CD4-positive, alpha-beta T cell treated with Interferon gamma for 1 hour (primary cell): Measurements from ENCODE around the gene MBNL1.
"Not testable (repeated sequence)": the region's sequence is repeated elsewhere in the genome, so short reads cannot be mapped to it uniquely, and the experiment has no call there.

Experiments
- DNase-seq: peaks from one replicate; pipeline ENCODE4 v3.0.0-alpha.2; 2020

MBNL1 gene

GRCh38 chr3:152321955-152322377 is 53.2 kb downstream of the MBNL1 start:
- no peak for DNase-seq

GRCh38 chr3:152322756-152323155 is 54.0 kb downstream of the MBNL1 start:
- no peak for DNase-seq

GRCh38 chr3:152323834-152324233 is 55.1 kb downstream of the MBNL1 start:
- no peak for DNase-seq

- no peak for DNase-seq
Observed at GRCh38 chr3:152325136-152325535, 56.4 kb downstream of the MBNL1 start.

GRCh38 chr3:152327203-152327602 is 58.5 kb downstream of the MBNL1 start:
- no peak for DNase-seq

- DNase-seq: no peak
Observed at GRCh38 chr3:152328841-152329240, 60.1 kb downstream of the MBNL1 start.

- DNase-seq: no peak
Observed at GRCh38 chr3:152330559-152330958, 61.8 kb downstream of the MBNL1 start.

GRCh38 chr3:152331018-152331541 is 62.4 kb downstream of the MBNL1 start:
- no peak for DNase-seq

- no peak for DNase-seq
Observed at GRCh38 chr3:152331998-152332397, 63.3 kb downstream of the MBNL1 start.

GRCh38 chr3:152333928-152334327 is 65.2 kb downstream of the MBNL1 start:
- DNase-seq: no peak

GRCh38 chr3:152334761-152335160 is 66.0 kb downstream of the MBNL1 start:
- no peak for DNase-seq

GRCh38 chr3:152335273-152335672 is 66.5 kb downstream of the MBNL1 start:
- no peak for DNase-seq

- DNase-seq: not testable (repeated sequence)
Observed at GRCh38 chr3:152337337-152337736, 68.6 kb downstream of the MBNL1 start.

GRCh38 chr3:152338159-152338720 is 69.5 kb downstream of the MBNL1 start:
- no peak for DNase-seq

- no peak for DNase-seq
Observed at GRCh38 chr3:152339881-152340505, 71.3 kb downstream of the MBNL1 start.

GRCh38 chr3:152345233-152345632 is 76.5 kb downstream of the MBNL1 start:
- no peak for DNase-seq

GRCh38 chr3:152346058-152346457 is 77.3 kb downstream of the MBNL1 start:
- DNase-seq: no peak

- no peak for DNase-seq
Observed at GRCh38 chr3:152346740-152347139, 78.0 kb downstream of the MBNL1 start.

GRCh38 chr3:152348436-152349177 is 79.9 kb downstream of the MBNL1 start:
- no peak for DNase-seq

GRCh38 chr3:152349392-152349791 is 80.7 kb downstream of the MBNL1 start:
- DNase-seq: no peak

- no peak for DNase-seq
Observed at GRCh38 chr3:152350139-152350538, 81.4 kb downstream of the MBNL1 start.

GRCh38 chr3:152350776-152351175 is 82.0 kb downstream of the MBNL1 start:
- no peak for DNase-seq

- DNase-seq: no peak
Observed at GRCh38 chr3:152352554-152352953, 83.8 kb downstream of the MBNL1 start.

GRCh38 chr3:152353578-152353977 is 84.8 kb downstream of the MBNL1 start:
- no peak for DNase-seq
